Mammary epithelial cell (primary cell): ENCODE data around the gene RPS6KA2.

Source experiments
- EZH2 ChIP-seq: IDR thresholded peaks from 2 replicates; pipeline ENCODE4 v1.6.1; 2012; ENCODE audit warnings: low read length, inconsistent platforms, borderline replicate concordance
- TF ChIP-seq, protein P1 (sequence below), 2 donors: IDR thresholded peaks in 1 of 2; conservative IDR thresholded peaks in 1 of 2; 2 replicates each; pipeline ENCODE4 v1.5.1; 2011 to 2012; ENCODE audit warnings: inconsistent platforms in 2 of 2, low read length in 2 of 2, mild to moderate bottlenecking in 2 of 2, control low read depth in 1 of 2, low read depth in 1 of 2; ENCODE audit not compliant: insufficient read depth in 1 of 2; ENCODE audit errors: extremely low read depth in 1 of 2

DNA sequence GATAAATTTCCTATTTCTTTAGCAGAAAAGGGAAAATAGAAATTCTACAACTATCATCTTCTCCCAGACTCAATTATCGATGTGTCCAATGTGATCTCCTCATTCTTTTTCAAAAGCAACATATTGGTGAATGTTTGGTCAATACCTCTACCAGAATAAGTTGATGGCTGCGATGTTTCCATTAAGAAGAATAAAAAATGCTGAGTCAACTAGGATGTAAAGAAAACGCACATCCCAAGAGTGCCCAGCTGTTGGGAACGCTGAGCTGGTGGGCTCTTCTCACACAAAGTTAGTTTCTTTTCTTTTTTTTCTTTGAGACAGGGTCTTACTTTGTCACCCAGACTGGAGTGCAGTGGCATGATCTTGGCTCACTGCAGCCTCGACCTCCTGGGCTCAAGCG is 80.4 kb downstream of the RPS6KA2 start:
- TF ChIP-seq, protein P1, sequence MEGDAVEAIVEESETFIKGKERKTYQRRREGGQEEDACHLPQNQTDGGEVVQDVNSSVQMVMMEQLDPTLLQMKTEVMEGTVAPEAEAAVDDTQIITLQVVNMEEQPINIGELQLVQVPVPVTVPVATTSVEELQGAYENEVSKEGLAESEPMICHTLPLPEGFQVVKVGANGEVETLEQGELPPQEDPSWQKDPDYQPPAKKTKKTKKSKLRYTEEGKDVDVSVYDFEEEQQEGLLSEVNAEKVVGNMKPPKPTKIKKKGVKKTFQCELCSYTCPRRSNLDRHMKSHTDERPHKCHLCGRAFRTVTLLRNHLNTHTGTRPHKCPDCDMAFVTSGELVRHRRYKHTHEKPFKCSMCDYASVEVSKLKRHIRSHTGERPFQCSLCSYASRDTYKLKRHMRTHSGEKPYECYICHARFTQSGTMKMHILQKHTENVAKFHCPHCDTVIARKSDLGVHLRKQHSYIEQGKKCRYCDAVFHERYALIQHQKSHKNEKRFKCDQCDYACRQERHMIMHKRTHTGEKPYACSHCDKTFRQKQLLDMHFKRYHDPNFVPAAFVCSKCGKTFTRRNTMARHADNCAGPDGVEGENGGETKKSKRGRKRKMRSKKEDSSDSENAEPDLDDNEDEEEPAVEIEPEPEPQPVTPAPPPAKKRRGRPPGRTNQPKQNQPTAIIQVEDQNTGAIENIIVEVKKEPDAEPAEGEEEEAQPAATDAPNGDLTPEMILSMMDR (conservative IDR thresholded peaks at IDR 0.05 in 1 of 2, IDR thresholded peaks at IDR 0.05 in 1 of 2; ENCODE audit: extremely low read depth in 1 of 2, insufficient read depth in 1 of 2, low read depth in 1 of 2, low read length in 2 of 2) = no peak
- no peak for TF ChIP-seq EZH2
